HL-60 (cell line): ENCODE results near the gene POP4.

Experiments used
- DNase-seq, 2 experiments: peaks; one replicate each; pipeline ENCODE4 v3.0.0-alpha.2; 2010 to 2020; ENCODE audit warnings: low read depth in 1 of 2, low spot score in 1 of 2
- H3K27ac ChIP-seq: fragments of 250-450 bp; sonication (Bioruptor Pico); replicated peaks from 2 replicates; pipeline ENCODE4 v1.5.1; 2020; ENCODE audit warnings: mild to moderate bottlenecking, moderate library complexity
- H3K27me3 ChIP-seq: fragments of 250-450 bp; sonication (Bioruptor Pico); 2 replicates; pipeline ENCODE4 v1.5.1; 2021; ENCODE audit warnings: mild to moderate bottlenecking, moderate library complexity; ENCODE audit not compliant: insufficient read depth, poor library complexity, severe bottlenecking
- H3K4me3 ChIP-seq: replicated peaks from 2 replicates; pipeline ENCODE4 v1.5.1; 2011; ENCODE audit warnings: mild to moderate bottlenecking, control low read depth, low read length; ENCODE audit not compliant: insufficient read depth
- GABPA ChIP-seq: IDR thresholded peaks from 2 replicates; pipeline ENCODE4 v1.6.1; 2012; ENCODE audit warnings: low read depth
- POLR2AphosphoS5 ChIP-seq: IDR thresholded peaks from 2 replicates; pipeline ENCODE4 v1.6.1; 2012; ENCODE audit warnings: low read depth
- SPI1 ChIP-seq: IDR thresholded peaks from 2 replicates; pipeline ENCODE4 v1.6.1; 2012; ENCODE audit warnings: low read depth, mild to moderate bottlenecking, borderline replicate concordance
- TF ChIP-seq, protein P1 (sequence below): IDR thresholded peaks from 2 replicates; pipeline ENCODE4 v1.6.1; 2012; ENCODE audit warnings: low read depth; ENCODE audit not compliant: insufficient replicate concordance
- TF ChIP-seq, protein P2 (sequence below): IDR thresholded peaks from one replicate; pipeline ENCODE4 v1.5.1; 2011; ENCODE audit warnings: low read length, control low read depth, inconsistent platforms; ENCODE audit not compliant: insufficient read depth

POP4 gene

DNA sequence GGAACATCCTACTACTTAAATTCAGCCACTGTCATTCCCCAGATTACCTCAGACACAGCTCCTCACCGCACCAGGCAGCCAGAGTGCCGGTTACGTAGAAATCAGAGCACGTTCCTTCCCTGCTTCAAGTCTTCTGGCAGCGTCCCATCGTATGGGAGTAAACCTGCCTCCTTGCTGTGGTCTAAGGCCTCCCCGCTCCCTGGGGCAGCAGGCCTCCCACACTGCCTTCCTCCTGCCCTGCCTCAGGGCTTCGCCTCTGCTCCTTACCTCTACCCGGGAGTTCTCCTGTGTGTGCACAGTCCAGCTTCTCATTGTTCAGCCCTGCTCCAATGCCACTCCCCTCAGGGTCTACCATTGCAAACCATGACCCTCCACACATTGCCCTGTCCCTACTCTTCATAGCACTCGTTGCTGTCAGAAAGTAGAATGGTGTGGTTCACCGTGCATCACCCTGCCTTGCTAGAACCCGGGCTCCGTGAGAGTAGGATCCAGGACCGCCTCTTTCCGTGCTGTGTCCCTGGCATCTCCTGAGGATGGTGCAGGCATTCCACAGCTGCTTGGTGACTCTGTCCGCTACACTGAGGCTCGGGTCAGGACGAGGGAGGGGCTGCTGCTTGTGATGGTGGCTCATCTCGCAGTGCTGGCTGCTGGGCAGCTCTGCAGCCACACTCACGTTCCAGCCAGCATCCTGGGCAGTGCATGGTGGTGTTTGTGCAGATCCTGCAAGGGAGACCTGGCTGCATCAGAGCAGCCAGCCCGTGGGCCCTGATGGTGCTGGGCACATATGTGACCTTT lies 6.9 kb downstream of the POP4 start:
- no peak for DNase-seq
- TF ChIP-seq POLR2AphosphoS5 (no peak), GABPA (no peak), SPI1 (no peak)
- TF ChIP-seq, protein P1, sequence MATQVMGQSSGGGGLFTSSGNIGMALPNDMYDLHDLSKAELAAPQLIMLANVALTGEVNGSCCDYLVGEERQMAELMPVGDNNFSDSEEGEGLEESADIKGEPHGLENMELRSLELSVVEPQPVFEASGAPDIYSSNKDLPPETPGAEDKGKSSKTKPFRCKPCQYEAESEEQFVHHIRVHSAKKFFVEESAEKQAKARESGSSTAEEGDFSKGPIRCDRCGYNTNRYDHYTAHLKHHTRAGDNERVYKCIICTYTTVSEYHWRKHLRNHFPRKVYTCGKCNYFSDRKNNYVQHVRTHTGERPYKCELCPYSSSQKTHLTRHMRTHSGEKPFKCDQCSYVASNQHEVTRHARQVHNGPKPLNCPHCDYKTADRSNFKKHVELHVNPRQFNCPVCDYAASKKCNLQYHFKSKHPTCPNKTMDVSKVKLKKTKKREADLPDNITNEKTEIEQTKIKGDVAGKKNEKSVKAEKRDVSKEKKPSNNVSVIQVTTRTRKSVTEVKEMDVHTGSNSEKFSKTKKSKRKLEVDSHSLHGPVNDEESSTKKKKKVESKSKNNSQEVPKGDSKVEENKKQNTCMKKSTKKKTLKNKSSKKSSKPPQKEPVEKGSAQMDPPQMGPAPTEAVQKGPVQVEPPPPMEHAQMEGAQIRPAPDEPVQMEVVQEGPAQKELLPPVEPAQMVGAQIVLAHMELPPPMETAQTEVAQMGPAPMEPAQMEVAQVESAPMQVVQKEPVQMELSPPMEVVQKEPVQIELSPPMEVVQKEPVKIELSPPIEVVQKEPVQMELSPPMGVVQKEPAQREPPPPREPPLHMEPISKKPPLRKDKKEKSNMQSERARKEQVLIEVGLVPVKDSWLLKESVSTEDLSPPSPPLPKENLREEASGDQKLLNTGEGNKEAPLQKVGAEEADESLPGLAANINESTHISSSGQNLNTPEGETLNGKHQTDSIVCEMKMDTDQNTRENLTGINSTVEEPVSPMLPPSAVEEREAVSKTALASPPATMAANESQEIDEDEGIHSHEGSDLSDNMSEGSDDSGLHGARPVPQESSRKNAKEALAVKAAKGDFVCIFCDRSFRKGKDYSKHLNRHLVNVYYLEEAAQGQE = no peak
- TF ChIP-seq, protein P2, sequence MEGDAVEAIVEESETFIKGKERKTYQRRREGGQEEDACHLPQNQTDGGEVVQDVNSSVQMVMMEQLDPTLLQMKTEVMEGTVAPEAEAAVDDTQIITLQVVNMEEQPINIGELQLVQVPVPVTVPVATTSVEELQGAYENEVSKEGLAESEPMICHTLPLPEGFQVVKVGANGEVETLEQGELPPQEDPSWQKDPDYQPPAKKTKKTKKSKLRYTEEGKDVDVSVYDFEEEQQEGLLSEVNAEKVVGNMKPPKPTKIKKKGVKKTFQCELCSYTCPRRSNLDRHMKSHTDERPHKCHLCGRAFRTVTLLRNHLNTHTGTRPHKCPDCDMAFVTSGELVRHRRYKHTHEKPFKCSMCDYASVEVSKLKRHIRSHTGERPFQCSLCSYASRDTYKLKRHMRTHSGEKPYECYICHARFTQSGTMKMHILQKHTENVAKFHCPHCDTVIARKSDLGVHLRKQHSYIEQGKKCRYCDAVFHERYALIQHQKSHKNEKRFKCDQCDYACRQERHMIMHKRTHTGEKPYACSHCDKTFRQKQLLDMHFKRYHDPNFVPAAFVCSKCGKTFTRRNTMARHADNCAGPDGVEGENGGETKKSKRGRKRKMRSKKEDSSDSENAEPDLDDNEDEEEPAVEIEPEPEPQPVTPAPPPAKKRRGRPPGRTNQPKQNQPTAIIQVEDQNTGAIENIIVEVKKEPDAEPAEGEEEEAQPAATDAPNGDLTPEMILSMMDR = no peak
- H3K27ac ChIP-seq = no peak overlapping the region
- H3K27me3 ChIP-seq = no peaks in the 10 kb centered on the region
- H3K4me3 ChIP-seq = no peak overlapping the region

DNA sequence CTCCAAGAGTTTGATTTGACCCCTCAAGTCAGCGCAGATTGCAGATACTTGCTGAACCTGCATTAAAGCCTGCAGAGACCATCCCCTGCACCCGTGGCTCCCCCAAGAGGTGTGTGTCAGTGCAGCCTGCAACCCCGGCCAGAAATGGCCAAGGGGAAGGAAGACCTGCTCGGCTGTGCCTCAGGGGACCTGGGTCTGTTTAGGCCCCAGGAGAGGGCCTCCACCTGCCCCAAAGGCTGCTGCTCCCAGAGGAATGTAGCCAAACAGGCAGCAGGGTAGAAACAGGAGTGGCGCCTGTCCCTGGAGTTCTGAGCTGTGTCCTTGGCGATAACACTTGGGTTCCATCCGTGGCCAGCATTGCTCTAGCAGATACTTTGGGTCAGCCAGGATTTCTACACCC lies 8.0 kb downstream of the POP4 start:
- DNase-seq = no peak
- no peak overlapping the region for H3K27ac ChIP-seq
- TF ChIP-seq, protein P2 = no peak
- TF ChIP-seq POLR2AphosphoS5 (no peak), SPI1 (no peak), GABPA (no peak)
- TF ChIP-seq, protein P1 = no peak

DNA sequence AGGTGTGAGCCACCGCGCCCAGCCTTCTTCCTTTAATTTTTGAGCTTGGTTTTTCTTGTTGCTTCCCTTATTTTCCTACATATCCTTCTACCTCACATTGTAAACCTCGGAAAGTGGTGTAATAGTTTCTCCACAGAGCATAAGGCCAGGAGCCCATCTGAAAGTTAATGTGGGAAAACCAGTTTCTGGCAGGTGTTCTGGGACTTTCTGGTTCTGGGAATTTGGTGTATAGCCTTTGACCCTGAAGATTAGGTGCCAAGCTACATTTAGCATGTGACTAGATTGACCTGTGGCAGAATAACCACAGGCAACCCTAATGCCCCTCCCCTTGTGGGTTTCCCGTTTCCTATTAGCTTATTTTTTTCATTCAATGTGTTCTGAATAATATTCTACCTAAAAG lies 8.7 kb downstream of the POP4 start:
- TF ChIP-seq SPI1 = no peak
- TF ChIP-seq, protein P2 = no peak
- no peak for TF ChIP-seq GABPA
- no peak for TF ChIP-seq POLR2AphosphoS5
- TF ChIP-seq, protein P1 = no peak
- Histone ChIP-seq H3K27ac (no peak overlapping the region), H3K4me3 (no peak overlapping the region), H3K27me3 (no peaks in the 10 kb centered on the region)
- no peak for DNase-seq

More for the DNA sequence above, 8.0 kb downstream of the POP4 start:
- Histone ChIP-seq H3K27me3 (no peaks in the 10 kb centered on the region), H3K4me3 (no peak overlapping the region)
